K562 (cell line): ENCODE data around the gene GNAQ. TPM values are rescaled to one million over a fixed set of nuclear protein-coding genes. Genes with fewer than 3 reads are reported as not detected.

ENCODE experiments used
- ATAC-seq: fragments of 200-7000 bp; cut with Tn5 transposase; 3 replicates; pipeline ENCODE4 v1.9.1; 2020; ENCODE audit warnings: moderate library complexity
- BruUV-seq: library from RNA; stranded (reverse); fragments of 400-500 nt; replicated peaks from 2 replicates; lab custom pipeline; 2021; lab: Mats Ljungman, UMichigan
- CTCF ChIA-PET: fragments of 300-600 bp; formaldehyde crosslinking; extraction: SDS; loops from one replicate; lab custom pipeline; 2021; ENCODE audit warnings: low intra/inter-chr PET ratio; lab: Yijun Ruan, JAX
- POLR2A ChIA-PET: fragments of 300-600, 350-650 bp; sonication (Branson Sonifier 250); formaldehyde crosslinking; extraction: SDS; loops from one replicate; lab custom pipeline; 2021; ENCODE audit warnings: antibody characterized with exemption, inconsistent platforms; lab: Yijun Ruan, JAX
- DNase-seq, 4 experiments: peaks; one replicate each; pipeline versions ENCODE4 v3.0.0 to v3.0.0-alpha.2; 2011 to 2018; ENCODE audit warnings: low spot score in 3 of 4, mixed read lengths in 3 of 4; ENCODE audit errors: extremely low read depth in 1 of 4
- FAIRE-seq: peaks from 2 replicates; lab custom pipeline; 2011; peaks lifted over from hg19 to GRCh38; lab: Jason Lieb, UNC
- H2AFZ ChIP-seq: 2 replicates; pipeline ENCODE4 v1.6.0; 2011; ENCODE audit warnings: low read depth, low read length, control low read depth, inconsistent platforms
- H3K27ac ChIP-seq: fragments of 200-600 bp; 3 replicates; pipeline ENCODE4 v1.8.0; 2011; ENCODE audit warnings: low read depth, mild to moderate bottlenecking, control low read depth, inconsistent platforms, low read length, moderate library complexity, mixed read lengths; ENCODE audit errors: extremely low read depth
- H3K27me3 ChIP-seq, 2 experiments: fragments of 300-600 bp in 1 of 2; 2 replicates in 1 of 2; 3 replicates in 1 of 2; pipeline versions ENCODE4 v1.6.0 to v1.8.0; 2011; ENCODE audit warnings: inconsistent platforms in 2 of 2, low read length in 2 of 2, mild to moderate bottlenecking in 1 of 2, mixed read lengths in 1 of 2, moderate library complexity in 1 of 2; ENCODE audit not compliant: control insufficient read depth in 2 of 2, insufficient read depth in 2 of 2
- H3K36me3 ChIP-seq: fragments of 300-600 bp; 3 replicates; pipeline ENCODE4 v1.8.0; 2011; ENCODE audit warnings: mild to moderate bottlenecking, low read length, inconsistent platforms; ENCODE audit not compliant: control insufficient read depth, insufficient read depth
- H3K4me1 ChIP-seq, 2 experiments: fragments of 200-600 bp in 1 of 2; replicated peaks in 1 of 2; 2 replicates in 1 of 2; 3 replicates in 1 of 2; pipeline versions ENCODE4 v1.5.1 to v1.8.0; 2011; ENCODE audit warnings: inconsistent platforms in 2 of 2, low read length in 2 of 2, mild to moderate bottlenecking in 1 of 2, mixed read lengths in 1 of 2, moderate library complexity in 1 of 2; ENCODE audit not compliant: control insufficient read depth in 2 of 2, insufficient read depth in 2 of 2
- H3K4me2 ChIP-seq: 2 replicates; pipeline ENCODE4 v1.6.1; 2011; ENCODE audit warnings: low read length, control low read depth, inconsistent platforms, mixed read lengths; ENCODE audit not compliant: insufficient read depth
- H3K4me3 ChIP-seq: fragments of 200-600 bp; sonication (generic), shearing (Covaris generic); 2 replicates; pipeline ENCODE4 v1.5.1; 2016; ENCODE audit warnings: control low read depth, inconsistent platforms
- H3K79me2 ChIP-seq: fragments of 200-600 bp; 3 replicates; pipeline ENCODE4 v1.8.0; 2011; ENCODE audit warnings: low read length, inconsistent platforms; ENCODE audit not compliant: control insufficient read depth, insufficient read depth
- H3K9ac ChIP-seq, 2 experiments: 2 replicates each; pipeline versions ENCODE4 v1.6.0 to v1.6.1; 2011; ENCODE audit warnings: low read depth in 2 of 2, low read length in 2 of 2, control low read depth in 1 of 2, inconsistent platforms in 1 of 2, mild to moderate bottlenecking in 1 of 2, mixed read lengths in 1 of 2; ENCODE audit not compliant: insufficient read depth in 1 of 2
- H3K9me1 ChIP-seq: one replicate; pipeline ENCODE4 v1.6.0; 2011; ENCODE audit warnings: inconsistent platforms, mild to moderate bottlenecking, low read length, moderate library complexity; ENCODE audit not compliant: control insufficient read depth, insufficient read depth
- H3K9me3 ChIP-seq: replicated peaks from 2 replicates; pipeline ENCODE4 v1.5.1; 2011; ENCODE audit warnings: low read depth, low read length, inconsistent platforms; ENCODE audit not compliant: control insufficient read depth, insufficient read depth
- H4K20me1 ChIP-seq: replicated peaks from 2 replicates; pipeline ENCODE4 v1.6.1; 2011; ENCODE audit warnings: low read length, inconsistent platforms, mixed read lengths; ENCODE audit not compliant: control insufficient read depth, insufficient read depth
- DPF2 ChIP-seq: fragments of 450-650 bp; IDR thresholded peaks from 2 replicates; pipeline ENCODE4 v1.6.1; 2016
- MED1 ChIP-seq: sonication (generic); formaldehyde crosslinking; IDR thresholded peaks from 2 replicates; pipeline ENCODE4 v1.8.1; 2023; ENCODE audit warnings: missing genetic modification reagents, borderline replicate concordance
- NFIC ChIP-seq: fragments of 450-650 bp; IDR thresholded peaks from 2 replicates; pipeline ENCODE4 v1.6.1; 2017; ENCODE audit warnings: mild to moderate bottlenecking, inconsistent platforms
- ZBTB17 ChIP-seq: fragments of 450-650 bp; formaldehyde crosslinking; IDR thresholded peaks from 2 replicates; pipeline ENCODE4 v1.4.0; 2020; ENCODE audit warnings: mild to moderate bottlenecking
- ZBTB34 ChIP-seq: fragments of 250-450 bp; sonication (Bioruptor Pico); IDR thresholded peaks from 2 replicates; pipeline ENCODE4 v1.8.0; 2021; ENCODE audit warnings: mild to moderate bottlenecking, moderate library complexity
- ZFP36 ChIP-seq: fragments of 150-350 bp; IDR thresholded peaks from 2 replicates; pipeline ENCODE4 v1.6.1; 2018; ENCODE audit warnings: low read length, low read depth; ENCODE audit not compliant: partially characterized antibody
- ZNF133 ChIP-seq: fragments of 250-450 bp; sonication (Bioruptor Pico); IDR thresholded peaks from 2 replicates; pipeline ENCODE4 v1.4.0; 2020; ENCODE audit warnings: mild to moderate bottlenecking
- WGBS: fragments of 100-300 bp; shearing (Covaris generic); methylation state at CpG from one replicate; pipeline ENCODE4 v1.1.6; 2016; ENCODE audit warnings: low coverage, mixed read lengths; ENCODE audit not compliant: insufficient coverage; ENCODE audit errors: missing lambda C conversion rate; 5-methylcytosine and 5-hydroxymethylcytosine counted together
- in situ Hi-C: fragments of 300-500 bp; cut with MboI; formaldehyde crosslinking; loops from 4 replicates; pipeline ENCODE4 v1.15.0; 2018; ENCODE audit warnings: inconsistent platforms, mixed read lengths
- intact Hi-C: fragments of 100-400 bp; cut with micrococcal nuclease; formaldehyde crosslinking; loops from 2 replicates; pipeline ENCODE4 v1.14.2; 2022
- polyA plus RNA-seq, 8 experiments: library from polyadenylated mRNA; depleted of rRNA in 4 of 8; stranded (reverse) in 5 of 8; unstranded in 3 of 8; fragments of >200 nt; fragmentation: Nextera tagmentation in 2 of 8; fragmentation: Illumina TruSeq in 1 of 8; extraction: Ambion mirVana in 2 of 8; extraction: Trizol in 1 of 8; gene quantifications; 2 replicates each; pipeline versions ENCODE4 v1.2.1 to v1.2.3, GENCODE V29; 2011 to 2014; ENCODE audit warnings: inconsistent platforms in 1 of 8, missing spikeins in 1 of 8
- total RNA-seq, 7 experiments: library from RNA; depleted of rRNA in 6 of 7; stranded (reverse); fragments of >200 nt in 6 of 7; fragmentation: Illumina TruSeq in 2 of 7; extraction: Trizol in 2 of 7; gene quantifications; 2 replicates each; pipeline versions ENCODE4 v1.2.1 to v1.2.3, GENCODE V29; 2011 to 2021; ENCODE audit warnings: low replicate concordance in 1 of 7

Gene GNAQ
- total and polyA plus RNA-seq, 9 of the 15 experiments (the other 6 are each of a cell fraction or from before 2014, with no cell fraction given) = 4.8 to 27.9 (median 17.5) TPM

- WGBS = 71% methylated on average over 1 of the region's 1 CpG
Measured at GRCh38 chr9:77798140-77798539, 233.5 kb downstream of the GNAQ start.

GRCh38 chr9:77794985-77795384 is 236.6 kb downstream of the GNAQ start:
- FAIRE-seq = no peak
- 51% methylated on average over 3 of the region's 3 CpGs for WGBS

More at GRCh38 chr9:77798140-77798539, 233.5 kb downstream of the GNAQ start:
- Histone ChIP-seq H3K36me3 (peaks cover 17% of the 10 kb centered on the region; the same call in 2 of the 3 replicates), H3K9me1 (no peaks in the 10 kb centered on the region), H3K79me2 (peaks cover 3% of the 10 kb centered on the region; the same call in 2 of the 3 replicates), H2AFZ (no peak overlapping the region), H3K4me1 (no peaks in the 10 kb centered on the region; a peak in 1 of 5 replicates), H3K4me3 (no peak overlapping the region), H3K9ac (no peak overlapping the region), H4K20me1 (no peaks in the 10 kb centered on the region), H3K4me2 (no peak overlapping the region), H3K27me3 (no peaks in the 10 kb centered on the region), H3K27ac (no peak overlapping the region), H3K9me3 (no peaks in the 10 kb centered on the region)
- CTCF ChIA-PET = no interaction called here
- DNase-seq = no peak
- FAIRE-seq = no peak
- ATAC-seq = no peak
- BruUV-seq = no TSS peak
- intact Hi-C loops = no loop called here
- TF ChIP-seq ZFP36 (no peak), DPF2 (no peak), MED1 (CRISPR knock-in tag) (no peak), ZBTB17 (no peak)
- POLR2A ChIA-PET = no interaction called here
- in situ Hi-C loops = no loop called here

More at GRCh38 chr9:77794985-77795384, 236.6 kb downstream of the GNAQ start:
- Histone ChIP-seq H4K20me1 (no peaks in the 10 kb centered on the region), H3K27ac (no peak overlapping the region), H3K4me1 (no peaks in the 10 kb centered on the region; a peak in 1 of 5 replicates), H3K9me3 (no peaks in the 10 kb centered on the region), H3K4me2 (no peak overlapping the region), H3K36me3 (peaks cover 32% of the 10 kb centered on the region; the same call in 2 of the 3 replicates), H3K79me2 (no peaks in the 10 kb centered on the region), H3K9ac (no peak overlapping the region), H3K4me3 (no peak overlapping the region), H3K27me3 (no peaks in the 10 kb centered on the region)
- ChIA-PET POLR2A (no interaction called here), CTCF (no interaction called here)
- intact Hi-C loops (no loop called here), in situ Hi-C loops (no loop called here)
- no TSS peak for BruUV-seq
- ATAC-seq = no peak
- TF ChIP-seq NFIC (peak; percentile 58), ZNF133 (CRISPR knock-in tag) (no peak), ZBTB34 (CRISPR knock-in tag) (no peak)
- TF ChIP-seq, all 486 proteins: peak for 1
- Histone ChIP-seq H2AFZ (no peak overlapping the region), H3K9me1 (no peaks in the 10 kb centered on the region)
- DNase-seq = no peak
